GM12892 (cell line): ENCODE measurements around the gene NPAS3.

Experiments
- DNase-seq: peaks from one replicate; pipeline ENCODE4 v3.0.0; 2011; ENCODE audit not compliant: insufficient read length
- FAIRE-seq: peaks from 2 replicates; lab custom pipeline; 2011; peaks lifted over from hg19 to GRCh38; lab: Jason Lieb, UNC
- POLR2A ChIP-seq: IDR thresholded peaks from 2 replicates; pipeline ENCODE4 v1.6.1; 2011; ENCODE audit warnings: low read depth, low read length, control low read depth
- POLR2AphosphoS5 ChIP-seq: IDR thresholded peaks from 2 replicates; pipeline ENCODE4 v1.6.1; 2011; ENCODE audit warnings: low read depth, low read length, control low read depth
- TAF1 ChIP-seq: IDR thresholded peaks from 2 replicates; pipeline ENCODE4 v1.6.1; 2011; ENCODE audit warnings: low read depth, mild to moderate bottlenecking, control low read depth, low read length, borderline replicate concordance

Gene NPAS3

GRCh38 chr14:32941668-32942065, 3.0 kb downstream of the NPAS3 start:
- FAIRE-seq (no peak), DNase-seq (no peak)
- TF ChIP-seq TAF1 (no peak), POLR2AphosphoS5 (no peak), POLR2A (no peak)

GRCh38 chr14:32947081-32947480, 8.4 kb downstream of the NPAS3 start:
- no peak for TF ChIP-seq POLR2AphosphoS5
- TF ChIP-seq TAF1, result no peak
- TF ChIP-seq POLR2A, result no peak
- DNase-seq, result no peak
- no peak for FAIRE-seq

- DNase-seq, result no peak
- TF ChIP-seq POLR2A (no peak), TAF1 (no peak), POLR2AphosphoS5 (no peak)
- no peak for FAIRE-seq
Measured at GRCh38 chr14:32947792-32948191, 9.1 kb downstream of the NPAS3 start.

- FAIRE-seq (no peak), DNase-seq (no peak)
- TF ChIP-seq POLR2AphosphoS5, result no peak
- no peak for TF ChIP-seq POLR2A
- TF ChIP-seq TAF1, result no peak
Measured at GRCh38 chr14:32950584-32950983, 11.9 kb downstream of the NPAS3 start.

GRCh38 chr14:32967421-32967820, 28.7 kb downstream of the NPAS3 start:
- no peak for DNase-seq
- TF ChIP-seq POLR2AphosphoS5 (no peak), TAF1 (no peak), POLR2A (no peak)
- no peak for FAIRE-seq

- FAIRE-seq (no peak), DNase-seq (no peak)
- no peak for TF ChIP-seq POLR2A
Measured at GRCh38 chr14:32968972-32969544, 30.4 kb downstream of the NPAS3 start.

- FAIRE-seq (no peak), DNase-seq (no peak)
Measured at GRCh38 chr14:32977913-32978312, 39.2 kb downstream of the NPAS3 start.

GRCh38 chr14:32978691-32979255, 40.1 kb downstream of the NPAS3 start:
- DNase-seq (no peak), FAIRE-seq (no peak)
- TF ChIP-seq POLR2A (no peak), TAF1 (no peak), POLR2AphosphoS5 (no peak)

More at GRCh38 chr14:32977913-32978312, 39.2 kb downstream of the NPAS3 start:
- TF ChIP-seq POLR2AphosphoS5 (no peak), POLR2A (no peak), TAF1 (no peak)

- DNase-seq, result no peak
- no peak for FAIRE-seq
- no peak for TF ChIP-seq TAF1
- TF ChIP-seq POLR2AphosphoS5, result no peak
- TF ChIP-seq POLR2A, result no peak
Measured at GRCh38 chr14:32980178-32980901, 41.7 kb downstream of the NPAS3 start.

GRCh38 chr14:32980902-32981501, 42.3 kb downstream of the NPAS3 start:
- DNase-seq (no peak), FAIRE-seq (no peak)

GRCh38 chr14:32984241-32984930, 45.7 kb downstream of the NPAS3 start:
- DNase-seq, result no peak
- FAIRE-seq, result no peak
- TF ChIP-seq TAF1 (no peak), POLR2A (no peak), POLR2AphosphoS5 (no peak)

More at GRCh38 chr14:32980902-32981501, 42.3 kb downstream of the NPAS3 start:
- no peak for TF ChIP-seq POLR2A
- TF ChIP-seq TAF1, result no peak
- TF ChIP-seq POLR2AphosphoS5, result no peak

- TF ChIP-seq POLR2AphosphoS5 (no peak), POLR2A (no peak), TAF1 (no peak)
- DNase-seq (no peak), FAIRE-seq (no peak)
Measured at GRCh38 chr14:32985866-32986265, 47.2 kb downstream of the NPAS3 start.
